Body of pancreas (tissue), 4 donors: ENCODE data around the gene MRPS24. TPM values are rescaled to one million over a fixed set of nuclear protein-coding genes. Genes with fewer than 3 reads are reported as not detected.

Experiments used
- ATAC-seq: fragments of 150-250 bp; one replicate; pipeline ENCODE4 v1.9.1; 2016
- DNase-seq, 4 donors: peaks; one replicate each; pipeline ENCODE4 v3.0.0-alpha.2; 2019
- H3K27ac ChIP-seq, 4 donors: fragments of 200-600 bp; sonication (generic); 1 replicate in 3 of 4; 2 replicates in 1 of 4; pipeline versions ENCODE4 v1.5.1 to v1.6.1; 2016 to 2019; ENCODE audit warnings: mild to moderate bottlenecking in 1 of 4, mixed read lengths in 1 of 4, moderate library complexity in 1 of 4
- H3K27me3 ChIP-seq, 2 donors: fragments of 200-600 bp; sonication (generic); one replicate each; pipeline ENCODE4 v1.6.0; 2016; ENCODE audit warnings: mild to moderate bottlenecking in 1 of 2
- H3K36me3 ChIP-seq, 2 donors: fragments of 200-600 bp; sonication (generic); replicated peaks in 1 of 2; 2 replicates each; pipeline ENCODE4 v1.5.1; 2016; ENCODE audit warnings: low read depth in 2 of 2; ENCODE audit not compliant: insufficient read depth in 1 of 2
- H3K4me1 ChIP-seq: fragments of 200-600 bp; sonication (generic); one replicate; pipeline ENCODE4 v1.6.0; 2016
- H3K4me3 ChIP-seq, 2 donors: fragments of 200-600 bp; sonication (generic); 1 replicate in 1 of 2; 2 replicates in 1 of 2; pipeline ENCODE4 v1.5.1; 2016 to 2019
- H3K9me3 ChIP-seq, 3 donors: fragments of 200-600 bp; sonication (generic); 1 replicate in 2 of 3; 2 replicates in 1 of 3; pipeline ENCODE4 v1.5.1; 2016
- POLR2A ChIP-seq, 3 donors: fragments of 450-650 bp; IDR thresholded peaks; one replicate each; pipeline ENCODE4 v1.6.1; 2016; ENCODE audit warnings: antibody characterized with exemption in 3 of 3, mild to moderate bottlenecking in 2 of 3
- WGBS, 2 donors: methylation state at CpG; one replicate each; pipeline ENCODE4 v1.1.5; 2017; 5-methylcytosine and 5-hydroxymethylcytosine counted together
- intact Hi-C: fragments of 100-400 bp; cut with DNase I; formaldehyde crosslinking; loops from one replicate; pipeline ENCODE4 v1.15.1; 2023
- total RNA-seq, 2 donors: library from RNA; depleted of rRNA; stranded (reverse); fragments of >200 nt; gene quantifications; one replicate each; pipeline ENCODE4 v1.1.0, GENCODE V29; 2016
- TF ChIP-seq, protein P1 (sequence below), 7 experiments: fragments of 450-650 bp in 4 of 7; fragments of 200-600 bp in 3 of 7; sonication (generic) in 3 of 7; IDR thresholded peaks; one replicate each; pipeline ENCODE4 v1.5.1; 2016 to 2019; ENCODE audit warnings: antibody characterized with exemption in 7 of 7

MRPS24 gene
- total RNA-seq, 2 donors from 2014 or later = 81.7 to 99.9 TPM

DNA sequence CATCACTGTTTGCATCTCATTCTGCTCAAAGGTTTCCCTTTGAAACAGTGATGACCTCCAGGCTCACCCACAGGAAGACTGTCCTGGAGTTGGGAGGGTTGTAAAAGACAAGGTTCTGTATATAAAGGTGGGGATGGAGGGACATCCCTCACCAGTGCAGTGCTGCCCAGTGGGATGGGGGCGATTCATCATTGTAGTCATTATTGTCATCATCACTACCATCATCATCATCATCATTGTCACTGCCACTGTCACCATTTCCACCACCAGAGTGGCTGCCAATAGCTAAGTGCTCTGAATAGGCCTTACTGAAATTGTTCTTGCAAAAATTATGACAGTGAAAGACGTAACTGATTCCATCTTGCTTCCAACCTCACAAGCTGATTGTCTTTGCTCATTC lies 24.7 kb downstream of the MRPS24 start:
- ATAC-seq (no peak), DNase-seq (no peak)
- Histone ChIP-seq H3K4me3 (no peak overlapping the region), H3K27me3 (no peaks in the 10 kb centered on the region), H3K9me3 (no peaks in the 10 kb centered on the region), H3K36me3 (no peaks in the 10 kb centered on the region), H3K27ac (no peak overlapping the region), H3K4me1 (no peaks in the 10 kb centered on the region)
- intact Hi-C loops = loop anchor here (10.0 kb wide), 1 partner anchor 270 kb away; no protein-coding TSS in a partner anchor
- WGBS, 2 donors = 50 to 66% methylated on average over 2 of the region's 2 CpGs
- TF ChIP-seq, protein P1, sequence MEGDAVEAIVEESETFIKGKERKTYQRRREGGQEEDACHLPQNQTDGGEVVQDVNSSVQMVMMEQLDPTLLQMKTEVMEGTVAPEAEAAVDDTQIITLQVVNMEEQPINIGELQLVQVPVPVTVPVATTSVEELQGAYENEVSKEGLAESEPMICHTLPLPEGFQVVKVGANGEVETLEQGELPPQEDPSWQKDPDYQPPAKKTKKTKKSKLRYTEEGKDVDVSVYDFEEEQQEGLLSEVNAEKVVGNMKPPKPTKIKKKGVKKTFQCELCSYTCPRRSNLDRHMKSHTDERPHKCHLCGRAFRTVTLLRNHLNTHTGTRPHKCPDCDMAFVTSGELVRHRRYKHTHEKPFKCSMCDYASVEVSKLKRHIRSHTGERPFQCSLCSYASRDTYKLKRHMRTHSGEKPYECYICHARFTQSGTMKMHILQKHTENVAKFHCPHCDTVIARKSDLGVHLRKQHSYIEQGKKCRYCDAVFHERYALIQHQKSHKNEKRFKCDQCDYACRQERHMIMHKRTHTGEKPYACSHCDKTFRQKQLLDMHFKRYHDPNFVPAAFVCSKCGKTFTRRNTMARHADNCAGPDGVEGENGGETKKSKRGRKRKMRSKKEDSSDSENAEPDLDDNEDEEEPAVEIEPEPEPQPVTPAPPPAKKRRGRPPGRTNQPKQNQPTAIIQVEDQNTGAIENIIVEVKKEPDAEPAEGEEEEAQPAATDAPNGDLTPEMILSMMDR (IDR thresholded peaks at IDR 0.05) = no peak
- no peak for TF ChIP-seq POLR2A (IDR thresholded peaks at IDR 0.05)

DNA sequence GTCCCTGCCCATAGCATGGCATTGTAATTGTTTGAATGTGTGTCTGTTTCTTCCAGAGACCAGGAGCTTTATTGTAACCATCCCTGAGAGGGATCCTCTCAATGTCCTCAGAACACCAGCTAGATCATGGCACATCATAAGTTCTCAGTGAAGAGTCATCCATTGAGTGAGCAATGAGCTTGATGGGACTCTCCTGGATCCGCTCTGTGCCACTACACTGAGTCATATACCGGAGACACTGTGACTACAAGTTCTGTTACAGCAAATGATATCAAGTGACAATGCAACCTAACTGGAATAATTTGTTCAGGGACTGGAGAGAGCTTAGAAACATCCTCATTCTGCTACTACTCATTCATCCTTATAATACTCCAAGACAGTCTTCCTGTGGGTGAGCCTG lies 25.1 kb downstream of the MRPS24 start:
- Histone ChIP-seq H3K27me3 (no peaks in the 10 kb centered on the region), H3K36me3 (no peaks in the 10 kb centered on the region), H3K4me1 (peaks cover 1% of the 10 kb centered on the region), H3K9me3 (no peaks in the 10 kb centered on the region), H3K4me3 (no peak overlapping the region), H3K27ac (no peak overlapping the region)
- 94 to 100% methylated on average over 2 of the region's 2 CpGs for WGBS, 2 donors
- intact Hi-C loops = loop anchor here (10.0 kb wide), 1 partner anchor 269 kb away; no protein-coding TSS in a partner anchor
- no peak for ATAC-seq
- DNase-seq = no peak
- TF ChIP-seq POLR2A (IDR thresholded peaks at IDR 0.05) = no peak
- TF ChIP-seq, protein P1 (IDR thresholded peaks at IDR 0.05) = no peak

DNA sequence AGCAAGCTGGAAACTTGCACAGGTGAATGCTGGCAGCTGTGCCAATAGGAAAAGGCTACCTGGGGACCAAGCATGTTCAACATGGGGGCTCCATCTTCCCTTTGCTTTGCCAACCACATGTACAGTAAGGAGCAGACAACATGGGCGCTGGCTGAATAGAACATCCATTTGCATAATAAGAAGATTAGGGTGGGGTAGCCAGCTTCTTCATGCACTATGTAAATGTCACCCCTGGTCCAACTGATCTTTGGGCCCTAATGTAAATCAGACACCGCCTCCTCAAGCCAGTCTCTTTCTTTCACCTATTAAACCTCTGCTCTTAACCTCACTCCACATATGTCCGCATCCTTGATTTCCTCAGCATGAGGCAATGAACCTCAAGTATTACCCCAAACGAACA lies 26.0 kb downstream of the MRPS24 start:
- Histone ChIP-seq H3K36me3 (no peaks in the 10 kb centered on the region), H3K4me3 (no peak overlapping the region), H3K9me3 (no peaks in the 10 kb centered on the region), H3K4me1 (peaks cover 9% of the 10 kb centered on the region), H3K27me3 (no peaks in the 10 kb centered on the region), H3K27ac (no peak overlapping the region)
- no peak for DNase-seq
- ATAC-seq = no peak
- WGBS, 2 donors = 91 to 95% methylated on average over 4 of the region's 4 CpGs
- TF ChIP-seq, protein P1 (IDR thresholded peaks at IDR 0.05) = no peak
- no peak for TF ChIP-seq POLR2A (IDR thresholded peaks at IDR 0.05)
- intact Hi-C loops = loop anchor here (10.0 kb wide), 1 partner anchor 268 kb away; no protein-coding TSS in a partner anchor

DNA sequence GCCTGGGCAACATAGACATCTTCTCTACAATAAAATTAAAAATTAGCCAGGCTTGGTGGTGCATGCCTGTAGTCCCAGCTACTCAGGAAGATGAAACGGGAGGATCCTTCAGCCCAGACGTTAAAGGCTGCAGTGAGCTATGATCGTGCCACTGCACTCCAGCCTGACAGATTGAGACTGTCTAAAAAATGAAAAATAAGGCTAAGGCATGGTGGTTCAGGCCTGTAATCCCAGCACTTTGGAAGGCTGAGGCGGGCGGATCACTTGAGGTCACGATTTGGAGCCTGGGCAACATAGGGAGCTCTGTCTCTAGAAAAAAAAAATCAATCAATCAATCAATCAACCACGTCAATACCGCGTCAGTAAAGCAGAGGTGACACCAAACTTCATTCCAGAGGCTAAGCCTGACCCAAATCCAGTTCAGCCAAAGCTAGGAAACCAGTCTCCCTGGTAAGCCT lies 31.1 kb downstream of the MRPS24 start:
- Histone ChIP-seq H3K27me3 (no peaks in the 10 kb centered on the region), H3K4me3 (no peak overlapping the region), H3K27ac (no peak overlapping the region), H3K4me1 (peaks cover 9% of the 10 kb centered on the region), H3K36me3 (no peaks in the 10 kb centered on the region), H3K9me3 (no peaks in the 10 kb centered on the region)
- ATAC-seq (no peak), DNase-seq (no peak)
- no peak for TF ChIP-seq POLR2A (IDR thresholded peaks at IDR 0.05)
- TF ChIP-seq, protein P1 (IDR thresholded peaks at IDR 0.05) = no peak
- intact Hi-C loops = no loop called here
- WGBS, 2 donors = 64 to 67% methylated on average over 9 of the region's 9 CpGs
